CD4-positive, alpha-beta T cell treated with Interleukin-10 for 1 hour (primary cell): Measurements from ENCODE around the gene SLPI.

Experiments
- DNase-seq: peaks from one replicate; pipeline ENCODE4 v3.0.0-alpha.2; 2020

SLPI gene

DNA sequence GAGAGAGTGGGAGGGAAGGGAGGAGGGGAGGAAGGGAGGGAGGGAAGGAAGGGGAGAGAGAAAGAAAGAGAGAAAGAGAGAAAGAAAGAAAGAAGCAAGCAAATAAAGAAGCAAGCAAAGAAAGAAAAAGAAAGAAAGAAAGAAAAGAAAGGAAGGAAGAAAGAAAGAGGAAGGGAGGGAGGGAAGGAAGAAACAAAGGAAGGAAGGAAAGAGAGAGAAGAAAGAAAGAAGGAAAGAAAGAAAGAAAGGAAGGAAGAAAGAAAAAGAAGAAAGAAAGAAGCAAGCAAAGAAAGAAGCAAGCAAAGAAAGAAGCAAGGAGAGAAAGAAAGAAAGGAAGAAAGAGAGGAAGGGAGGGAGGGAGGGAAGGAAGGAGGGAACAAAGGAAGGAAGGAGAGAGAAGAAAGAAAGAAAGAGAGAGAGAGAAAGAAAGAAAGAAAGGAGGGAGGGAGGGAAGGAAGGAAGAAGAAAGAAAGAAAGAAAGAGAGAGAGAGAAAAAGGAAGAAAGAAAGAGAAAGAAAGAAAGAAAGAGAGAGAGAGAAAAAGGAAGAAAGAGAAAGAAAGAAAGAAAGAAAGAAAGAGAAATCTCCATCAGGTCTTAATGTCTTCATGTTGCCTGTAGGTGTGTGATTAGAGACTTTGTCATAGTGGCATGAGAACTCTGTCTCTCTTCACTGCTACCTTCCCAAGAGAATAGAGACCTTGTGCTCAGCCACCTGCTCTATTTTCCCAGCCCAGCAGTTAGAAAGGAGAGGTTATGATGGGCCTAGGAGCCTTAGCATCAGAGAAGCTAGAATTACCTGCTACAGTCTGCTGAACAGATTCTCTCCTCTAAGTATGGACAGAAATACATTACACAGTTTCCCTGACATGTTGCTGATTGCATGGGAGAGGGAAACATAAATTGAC, 42.5 kb downstream of the SLPI start:
- DNase-seq: no peak

DNA sequence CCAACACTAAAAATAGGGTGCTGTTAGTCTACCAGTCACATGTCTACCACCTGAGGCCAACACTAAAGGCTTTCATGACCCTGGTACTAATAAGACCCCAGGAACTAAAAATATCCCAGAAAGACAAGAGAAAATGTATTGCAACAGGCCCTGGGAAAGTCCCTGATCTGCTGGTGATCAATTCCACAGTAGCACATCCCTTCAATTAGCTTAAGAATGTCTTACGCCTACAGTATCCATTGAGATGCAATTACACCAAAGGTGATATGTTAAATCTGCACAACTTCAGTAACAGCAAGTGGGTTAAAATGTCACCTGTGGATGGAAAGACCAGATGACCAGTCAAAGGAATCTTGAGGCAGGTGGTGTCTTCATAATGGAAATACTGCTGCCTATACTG, 44.4 kb downstream of the SLPI start:
- no peak for DNase-seq

DNA sequence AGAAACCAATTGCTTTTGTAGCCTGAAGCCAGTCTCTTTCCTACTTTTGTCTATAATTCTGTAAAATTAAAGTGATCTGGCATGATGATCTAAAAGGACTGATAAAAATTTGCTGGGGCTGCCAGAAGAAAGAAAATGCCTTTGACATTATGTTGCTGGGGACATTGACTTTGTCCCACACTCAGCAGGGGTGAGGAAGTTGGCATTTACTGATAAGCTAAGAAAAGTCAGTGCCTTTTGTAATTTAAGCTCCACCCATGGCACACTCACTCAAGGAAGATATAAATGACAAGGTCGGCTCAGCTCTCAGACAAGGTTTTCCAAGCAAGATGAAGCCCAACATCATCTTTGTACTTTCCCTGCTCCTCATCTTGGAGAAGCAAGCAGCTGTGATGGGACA, 47.6 kb downstream of the SLPI start, which contains the start of gene SEMG1:
Gene SEMG1, plus strand, starts transcription at position 309 of the 400 bp plus-strand sequence. Its CDS starts 21 bp downstream, at position 330.
- DNase-seq: no peak
